Spleen (tissue), 7 donors: Measurements from ENCODE around the gene KLHL40.

Source experiments
- CTCF ChIP-seq, 11 experiments: fragments of 200-600 bp in 7 of 11; fragments of 450-650 bp in 4 of 11; sonication (generic) in 4 of 11; IDR thresholded peaks in 8 of 11; conservative IDR thresholded peaks in 3 of 11; 1 replicate in 7 of 11; 2 replicates in 4 of 11; pipeline versions ENCODE4 v1.4.0 to v1.8.0; 2016 to 2021; ENCODE audit warnings: antibody characterized with exemption in 11 of 11, inconsistent platforms in 4 of 11, mild to moderate bottlenecking in 1 of 11
- POLR2A ChIP-seq, 3 donors: fragments of 450-650 bp; IDR thresholded peaks; one replicate each; pipeline ENCODE4 v1.5.1; 2017; ENCODE audit warnings: antibody characterized with exemption in 3 of 3, mild to moderate bottlenecking in 1 of 3
- POLR2AphosphoS5 ChIP-seq, 3 donors: sonication (generic); formaldehyde crosslinking; IDR thresholded peaks; one replicate each; pipeline ENCODE4 v1.5.1; 2017; ENCODE audit warnings: antibody characterized with exemption in 3 of 3
- donor health status: DM: no; HTN: no; CAD: no; lungs with moderate emphysema.
- donor health status: DM: no; HTN: no; CAD: no.
- donor health status: DM: no; HTN: no; CAD: no.

- TF ChIP-seq CTCF (IDR thresholded peaks at IDR 0.05 in 8 of 11, conservative IDR thresholded peaks at IDR 0.05 in 3 of 11) (no peak), POLR2A (IDR thresholded peaks at IDR 0.05) (no peak), POLR2AphosphoS5 (IDR thresholded peaks at IDR 0.05) (no peak)
Measured at GRCh38 chr3:42673082-42673481, 12.3 kb upstream of the KLHL40 start.
